Caco-2 (cell line): Measurements from ENCODE around the gene AKT1. TPM values are rescaled to one million over a fixed set of nuclear protein-coding genes. Genes with fewer than 3 reads are reported as not detected.
A peak's percentile ranks its signal among the peaks of the same experiment; 100 is the strongest.

Experiments
- BruUV-seq: library from RNA; stranded (reverse); fragments of 400-500 nt; replicated peaks from 2 replicates; lab custom pipeline; 2021; lab: Mats Ljungman, UMichigan
- CTCF ChIA-PET: fragments of 300-600 bp; sonication (Branson Sonifier 250); formaldehyde crosslinking; loops from one replicate; lab custom pipeline; 2022; ENCODE audit warnings: antibody characterized with exemption; lab: Charles Lee
- POLR2A ChIA-PET: fragments of 300-600 bp; sonication (Branson Sonifier 250); formaldehyde crosslinking; loops from one replicate; lab custom pipeline; 2022; ENCODE audit warnings: antibody characterized with exemption; lab: Charles Lee
- DNase-seq, 2 experiments: peaks; one replicate each; pipeline versions ENCODE4 v3.0.0 to v3.0.0-alpha.2; 2020 to 2022
- H3K27me3 ChIP-seq: replicated peaks from 2 replicates; pipeline ENCODE4 v1.6.0; 2011; ENCODE audit warnings: low read length; ENCODE audit not compliant: control insufficient read depth, insufficient read depth
- H3K36me3 ChIP-seq: 2 replicates; pipeline ENCODE4 v1.5.1; 2011; ENCODE audit warnings: low read length; ENCODE audit not compliant: control insufficient read depth, insufficient read depth
- H3K4me1 ChIP-seq: fragments of 250-450 bp; sonication (Bioruptor Pico); 2 replicates; pipeline ENCODE4 v1.5.1; 2020; ENCODE audit warnings: mild to moderate bottlenecking
- H3K4me3 ChIP-seq: 2 replicates; pipeline ENCODE4 v1.5.1; 2011; ENCODE audit warnings: low read depth, mild to moderate bottlenecking, control low read depth, low read length
- H3K9me3 ChIP-seq: fragments of 250-450 bp; sonication (Bioruptor Pico); 2 replicates; pipeline ENCODE4 v1.5.1; 2020; ENCODE audit warnings: mild to moderate bottlenecking, moderate library complexity
- H3K27ac Mint-ChIP-seq: one replicate; pipeline ENCODE4 v1.8.0; 2022; ENCODE audit warnings: mixed read lengths; ENCODE audit not compliant: unreplicated experiment
- H3K27me3 Mint-ChIP-seq: one replicate; pipeline ENCODE4 v1.8.0; 2022; ENCODE audit warnings: mixed read lengths; ENCODE audit not compliant: insufficient read depth, unreplicated experiment
- H3K36me3 Mint-ChIP-seq: one replicate; pipeline ENCODE4 v1.8.0; 2022; ENCODE audit warnings: mild to moderate bottlenecking, mixed read lengths; ENCODE audit not compliant: insufficient read depth, unreplicated experiment
- H3K4me1 Mint-ChIP-seq: one replicate; pipeline ENCODE4 v1.8.0; 2022; ENCODE audit warnings: low read depth, mixed read lengths; ENCODE audit not compliant: unreplicated experiment
- H3K4me3 Mint-ChIP-seq: one replicate; pipeline ENCODE4 v1.8.0; 2022; ENCODE audit warnings: mild to moderate bottlenecking, moderate library complexity, mixed read lengths; ENCODE audit not compliant: unreplicated experiment
- H3K9me3 Mint-ChIP-seq: one replicate; pipeline ENCODE4 v1.8.0; 2022; ENCODE audit warnings: mixed read lengths; ENCODE audit not compliant: unreplicated experiment
- intact Hi-C: fragments of 100-400 bp; cut with micrococcal nuclease; formaldehyde crosslinking; loops from one replicate; pipeline ENCODE4 v1.10.0; 2022; ENCODE audit not compliant: unreplicated experiment
- total RNA-seq: library from RNA; stranded (reverse); gene quantifications from 2 replicates; pipeline ENCODE4 v1.2.3, GENCODE V29; 2022
- TF ChIP-seq, protein P1 (sequence below), 2 experiments: fragments of 200-600 bp in 1 of 2; IDR thresholded peaks; 1 replicate in 1 of 2; 2 replicates in 1 of 2; pipeline versions ENCODE4 v1.5.1 to v1.8.0; 2011 to 2022; ENCODE audit warnings: antibody characterized with exemption in 1 of 2, control low read depth in 1 of 2, inconsistent platforms in 1 of 2, low read depth in 1 of 2, low read length in 1 of 2, mild to moderate bottlenecking in 1 of 2, moderate library complexity in 1 of 2; ENCODE audit not compliant: insufficient read depth in 1 of 2, severe bottlenecking in 1 of 2, unreplicated experiment in 1 of 2

The AKT1 gene
- total RNA-seq, 1 experiment from 2014 or later = 110 TPM

DNA sequence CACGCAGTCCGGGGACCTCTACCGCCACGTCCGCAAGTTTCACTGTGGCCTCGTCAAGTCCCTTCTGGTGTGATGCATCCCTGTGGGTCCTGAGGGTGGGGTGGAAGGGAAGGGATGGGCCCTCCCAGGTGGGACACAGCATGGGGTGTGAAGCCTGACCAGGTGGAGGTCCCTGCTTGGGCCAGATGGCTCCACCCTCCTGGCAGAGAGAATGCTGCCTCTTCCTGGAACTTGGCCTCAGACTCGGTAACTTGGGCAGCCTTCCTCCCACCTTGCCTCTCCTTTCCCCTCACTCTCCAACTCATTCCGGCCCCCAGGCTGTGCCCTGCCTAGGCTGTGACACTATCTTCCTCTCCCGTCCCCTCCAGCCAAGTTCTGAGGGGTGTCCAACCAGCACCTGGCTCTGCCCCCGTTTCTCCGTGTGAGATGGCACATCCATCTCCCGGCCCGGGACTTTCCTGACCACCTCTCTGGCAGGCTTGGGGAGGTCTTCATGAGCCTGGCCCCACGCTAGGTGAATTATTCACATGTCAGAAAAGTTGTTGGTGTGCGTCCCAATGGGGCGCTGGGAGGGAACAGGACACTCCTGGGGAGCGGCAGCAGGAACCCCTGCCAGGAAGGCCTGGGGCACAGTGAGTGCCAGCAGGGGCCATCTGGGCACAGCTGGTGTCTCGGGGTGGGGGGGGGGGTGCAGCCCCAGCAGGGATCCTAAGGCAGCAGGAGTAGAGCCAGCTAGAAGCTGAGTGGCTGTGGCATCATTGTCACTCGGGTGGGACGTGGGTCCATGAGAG, 7.0 kb upstream of the AKT1 start:
- Mint-ChIP-seq H3K27ac (peak overlapping the region; percentile 34), H3K4me3 (peak overlapping the region; percentile 80), H3K36me3 (peaks cover 17% of the 10 kb centered on the region), H3K27me3 (no peaks in the 10 kb centered on the region), H3K4me1 (no peaks in the 10 kb centered on the region), H3K9me3 (peaks cover 11% of the 10 kb centered on the region)
- DNase-seq = no peak
- TF ChIP-seq, protein P1, sequence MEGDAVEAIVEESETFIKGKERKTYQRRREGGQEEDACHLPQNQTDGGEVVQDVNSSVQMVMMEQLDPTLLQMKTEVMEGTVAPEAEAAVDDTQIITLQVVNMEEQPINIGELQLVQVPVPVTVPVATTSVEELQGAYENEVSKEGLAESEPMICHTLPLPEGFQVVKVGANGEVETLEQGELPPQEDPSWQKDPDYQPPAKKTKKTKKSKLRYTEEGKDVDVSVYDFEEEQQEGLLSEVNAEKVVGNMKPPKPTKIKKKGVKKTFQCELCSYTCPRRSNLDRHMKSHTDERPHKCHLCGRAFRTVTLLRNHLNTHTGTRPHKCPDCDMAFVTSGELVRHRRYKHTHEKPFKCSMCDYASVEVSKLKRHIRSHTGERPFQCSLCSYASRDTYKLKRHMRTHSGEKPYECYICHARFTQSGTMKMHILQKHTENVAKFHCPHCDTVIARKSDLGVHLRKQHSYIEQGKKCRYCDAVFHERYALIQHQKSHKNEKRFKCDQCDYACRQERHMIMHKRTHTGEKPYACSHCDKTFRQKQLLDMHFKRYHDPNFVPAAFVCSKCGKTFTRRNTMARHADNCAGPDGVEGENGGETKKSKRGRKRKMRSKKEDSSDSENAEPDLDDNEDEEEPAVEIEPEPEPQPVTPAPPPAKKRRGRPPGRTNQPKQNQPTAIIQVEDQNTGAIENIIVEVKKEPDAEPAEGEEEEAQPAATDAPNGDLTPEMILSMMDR (IDR thresholded peaks at IDR 0.05; ENCODE audit: insufficient read depth in 1 of 2, low read depth in 1 of 2, low read length in 1 of 2, severe bottlenecking in 1 of 2, unreplicated experiment in 1 of 2) = no peak
- Histone ChIP-seq H3K9me3 (no peaks in the 10 kb centered on the region), H3K4me1 (peaks cover 23% of the 10 kb centered on the region), H3K36me3 (no peaks in the 10 kb centered on the region), H3K27me3 (no peaks in the 10 kb centered on the region), H3K4me3 (no peak overlapping the region)
- ChIA-PET POLR2A (no interaction called here), CTCF (interaction anchor here (1.7 kb wide), 1 partner anchor 25 kb away, joined by 4 read pairs; no protein-coding TSS in a partner anchor)
- intact Hi-C loops = no loop called here
- BruUV-seq = no TSS peak

DNA sequence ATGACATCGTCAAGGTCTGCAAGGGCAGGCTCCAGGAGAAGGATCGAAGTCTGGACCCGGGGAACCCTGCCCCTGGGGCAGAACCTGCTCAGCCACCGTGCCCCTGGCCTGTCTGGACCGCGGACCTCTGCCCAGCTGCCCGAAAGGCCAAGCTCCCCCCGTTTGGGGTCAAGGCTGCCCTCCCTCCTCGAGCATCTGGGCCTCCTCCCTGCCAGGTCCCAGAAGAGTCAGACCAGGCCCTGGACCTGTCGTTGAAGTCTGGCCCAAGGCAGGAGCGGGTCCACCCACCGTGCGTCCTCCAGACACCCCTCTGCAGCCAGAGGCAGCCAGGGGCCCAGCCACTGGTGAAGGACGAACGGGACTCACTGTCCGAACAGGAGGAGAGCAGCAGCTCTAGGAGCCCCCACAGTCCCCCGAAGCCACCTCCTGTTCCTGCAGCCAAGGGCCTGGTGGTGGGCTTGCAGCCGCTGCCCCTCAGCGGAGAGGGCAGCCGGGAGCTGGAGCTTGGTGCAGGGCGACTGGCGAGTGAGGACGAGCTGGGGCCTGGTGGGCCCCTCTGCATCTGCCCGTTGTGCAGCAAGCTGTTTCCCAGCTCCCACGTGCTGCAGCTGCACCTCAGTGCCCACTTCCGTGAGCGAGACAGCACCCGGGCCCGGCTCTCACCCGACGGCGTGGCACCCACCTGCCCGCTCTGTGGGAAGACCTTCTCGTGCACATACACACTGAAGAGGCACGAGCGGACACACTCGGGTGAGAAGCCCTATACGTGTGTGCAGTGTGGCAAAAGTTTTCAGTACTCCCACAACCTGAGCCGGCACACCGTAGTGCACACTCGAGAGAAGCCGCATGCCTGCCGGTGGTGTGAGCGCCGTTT, 6.2 kb upstream of the AKT1 start:
- H3K4me3 Mint-ChIP-seq = peak overlapping the region; percentile 80
- Histone ChIP-seq H3K27me3 (no peaks in the 10 kb centered on the region), H3K36me3 (no peaks in the 10 kb centered on the region), H3K9me3 (no peaks in the 10 kb centered on the region), H3K4me3 (peak overlapping the region; percentile 90), H3K4me1 (peaks cover 32% of the 10 kb centered on the region)
- H3K27me3 Mint-ChIP-seq = no peaks in the 10 kb centered on the region
- ChIA-PET POLR2A (interaction anchor here (1.1 kb wide), 1 partner anchor 25 kb away, joined by 4 read pairs; no protein-coding TSS in a partner anchor), CTCF (interaction anchor here (1.7 kb wide), 1 partner anchor 25 kb away, joined by 4 read pairs; no protein-coding TSS in a partner anchor)
- DNase-seq = no peak
- H3K4me1 Mint-ChIP-seq = no peaks in the 10 kb centered on the region
- TF ChIP-seq, protein P1 (IDR thresholded peaks at IDR 0.05; ENCODE audit: insufficient read depth in 1 of 2, low read depth in 1 of 2, low read length in 1 of 2, severe bottlenecking in 1 of 2, unreplicated experiment in 1 of 2) = no peak
- peaks cover 16% of the 10 kb centered on the region for H3K36me3 Mint-ChIP-seq
- intact Hi-C loops = no loop called here
- peaks cover 7% of the 10 kb centered on the region for H3K9me3 Mint-ChIP-seq
- no TSS peak for BruUV-seq
- peak overlapping the region; percentile 54 for H3K27ac Mint-ChIP-seq
